Hepatic stellate cell (primary cell): ENCODE data around the gene GPC6.
A peak's percentile ranks its signal among the peaks of the same experiment; 100 is the strongest.

Source experiments
- DNase-seq: peaks from one replicate; pipeline ENCODE4 v3.0.0; 2011; ENCODE audit warnings: low spot score

GPC6 gene

DNA sequence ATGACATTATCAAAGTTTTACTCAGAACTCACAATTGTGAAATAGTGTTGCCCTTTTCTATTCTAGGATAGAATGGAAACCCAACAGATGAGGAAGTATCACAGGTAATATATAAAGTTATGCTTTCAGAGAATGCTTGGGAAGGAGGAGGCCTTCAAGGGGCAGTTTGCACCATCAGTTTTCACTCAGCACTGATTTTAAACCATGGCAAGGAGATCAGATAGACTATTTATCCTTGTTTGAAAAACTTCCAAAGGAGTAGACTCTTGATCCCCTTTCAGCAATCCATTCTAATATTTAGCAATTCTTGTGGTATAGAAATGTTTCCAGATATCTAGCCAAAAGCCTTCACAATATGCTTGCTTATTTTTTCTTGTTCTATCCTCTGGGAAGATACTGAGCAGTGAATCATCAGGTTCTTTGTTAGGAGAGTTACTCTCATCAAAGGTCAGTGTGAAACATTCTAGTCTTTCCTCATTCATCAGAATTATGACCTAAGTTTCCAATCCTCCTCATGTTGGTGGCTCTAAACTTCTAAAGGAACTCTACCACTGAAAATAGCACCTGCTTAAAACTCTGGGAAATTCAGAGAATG lies 3.8 kb downstream of the GPC6 start:
- DNase-seq, result peak; percentile 12

DNA sequence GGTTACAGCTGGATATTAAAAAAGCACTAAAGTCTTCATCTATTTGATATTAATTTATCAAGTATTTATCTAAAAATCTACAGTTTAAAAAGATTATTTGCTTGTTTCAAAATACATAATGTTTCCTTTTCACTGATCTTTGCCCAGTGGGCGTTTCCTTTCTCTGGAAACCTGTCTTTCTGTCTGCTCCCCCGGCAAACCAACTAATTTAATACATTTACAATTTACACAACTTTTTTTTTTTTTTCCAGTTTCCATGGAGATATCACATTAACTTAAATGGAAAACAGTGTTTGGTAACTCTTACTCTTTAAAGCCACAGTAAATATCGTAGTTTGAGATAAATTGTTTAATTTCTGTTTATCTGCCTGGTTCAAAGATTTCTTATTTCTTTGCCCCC lies 5.3 kb downstream of the GPC6 start:
- no peak for DNase-seq

GRCh38 chr13:93233997-93234416 lies 7.4 kb downstream of the GPC6 start:
- DNase-seq, result no peak

DNA sequence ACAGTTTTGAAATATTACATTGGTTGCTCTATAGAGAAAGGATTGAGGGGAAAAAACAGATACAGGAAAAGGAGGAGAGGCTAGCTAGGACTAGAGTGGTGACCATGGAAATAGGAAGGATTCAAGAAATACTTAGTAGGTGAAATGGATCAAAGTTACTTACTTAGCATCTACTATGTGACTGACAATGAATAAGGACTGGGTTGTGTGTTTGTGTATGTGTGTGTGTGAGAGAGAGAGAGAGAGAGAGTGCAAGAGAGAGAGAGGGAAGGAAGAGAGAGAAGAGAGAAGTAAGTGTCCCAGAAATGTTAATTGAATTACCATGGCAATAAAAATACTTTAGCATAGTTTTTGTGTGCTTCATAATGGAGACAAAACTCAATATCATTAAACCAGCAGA lies 7.9 kb downstream of the GPC6 start:
- no peak for DNase-seq

- no peak for DNase-seq
These were observed 8.8 kb downstream of the GPC6 start for GRCh38 chr13:93235258-93236015.

DNA sequence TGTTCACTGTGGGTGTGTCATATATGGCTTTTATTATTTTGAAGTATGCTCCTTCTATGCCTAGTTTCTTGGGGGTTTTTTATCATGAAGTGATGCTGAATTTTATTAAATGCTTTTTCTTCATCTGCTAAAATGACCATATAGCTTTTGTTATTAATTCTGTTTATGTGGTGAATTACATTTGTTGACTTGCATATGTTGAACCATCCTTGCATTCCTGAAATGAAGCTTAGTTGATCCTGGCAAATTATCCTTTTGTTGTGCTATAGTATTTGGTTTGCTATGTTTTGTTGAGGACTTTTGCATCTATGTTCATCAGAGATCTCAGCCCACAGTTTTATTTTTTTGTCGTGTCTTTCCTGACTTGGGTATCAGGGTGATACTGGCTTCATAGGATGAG lies 12.1 kb downstream of the GPC6 start:
- no peak for DNase-seq

DNA sequence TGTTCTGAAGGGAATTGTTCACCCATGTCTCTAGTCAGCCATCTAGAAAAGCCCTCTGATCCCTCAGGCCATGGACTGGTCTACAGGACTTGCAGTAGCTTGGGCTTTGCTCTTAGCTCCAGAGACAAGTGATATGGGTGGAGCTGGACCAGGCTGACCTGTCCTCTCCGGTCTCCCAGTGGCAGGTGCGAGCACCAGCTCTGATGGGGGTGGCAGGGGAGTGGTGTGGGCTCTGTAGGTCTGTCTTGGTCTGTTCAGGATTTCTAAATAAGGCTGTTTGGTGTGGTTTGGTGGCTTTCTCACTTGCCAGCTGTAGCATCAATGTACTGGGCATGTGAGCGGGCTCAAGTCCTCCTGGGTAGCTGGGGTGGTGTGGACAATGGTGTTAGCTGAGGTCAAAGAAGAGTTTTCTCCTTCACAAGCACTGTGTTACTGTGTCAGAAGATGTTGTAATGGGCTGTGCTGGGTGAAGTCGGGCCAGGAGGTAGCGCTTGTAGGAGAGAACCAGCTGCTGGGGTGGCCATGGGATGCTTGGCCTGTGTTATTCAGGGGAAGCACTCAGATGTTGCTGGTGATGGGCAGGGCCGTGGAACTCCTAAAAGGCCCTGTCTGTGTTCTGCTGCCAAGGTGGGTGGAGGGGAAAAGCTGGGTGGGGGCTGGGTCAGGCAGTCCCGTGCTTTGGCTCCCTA lies 16.9 kb downstream of the GPC6 start:
- no peak for DNase-seq

DNA sequence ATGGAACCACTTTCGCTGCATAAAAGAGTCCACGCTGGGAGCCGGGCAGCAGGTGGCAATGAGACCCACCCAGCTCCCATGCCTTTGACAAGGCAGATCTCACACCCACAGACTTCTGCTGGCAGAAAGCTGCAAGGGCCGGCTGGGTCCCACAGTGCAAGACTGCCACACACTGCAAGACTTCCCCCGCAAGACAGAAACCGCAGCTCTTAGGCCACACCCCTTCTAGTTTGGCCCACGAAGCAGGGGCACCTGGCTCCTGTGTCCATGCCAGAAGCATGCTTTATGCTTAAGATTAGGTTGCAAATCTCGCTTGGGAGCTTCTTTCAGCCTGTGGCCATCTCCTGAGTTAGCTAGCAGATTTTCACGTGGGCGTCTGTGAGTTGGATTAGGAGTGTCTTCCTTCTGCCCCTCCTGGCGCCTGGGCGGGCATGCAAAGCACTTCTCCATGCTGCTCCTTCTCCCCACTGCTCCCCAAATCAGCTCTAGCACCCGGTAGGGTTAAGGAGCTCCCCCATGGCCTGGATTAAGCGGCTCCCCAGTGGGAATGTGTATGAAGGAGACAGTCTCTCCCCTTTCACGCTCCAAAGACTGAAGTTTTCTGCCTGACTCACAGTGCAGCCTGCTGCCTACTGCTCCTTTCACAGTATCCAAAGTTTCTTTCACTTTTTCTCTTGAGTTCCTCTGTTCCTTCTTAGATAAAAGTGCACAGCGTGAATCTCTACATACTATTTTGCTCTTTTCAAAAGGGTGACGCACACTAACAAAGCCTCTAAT lies 17.7 kb downstream of the GPC6 start:
- peak; percentile 34 for DNase-seq

- DNase-seq, result no peak
These were observed 18.3 kb downstream of the GPC6 start for GRCh38 chr13:93244918-93245280.

DNA sequence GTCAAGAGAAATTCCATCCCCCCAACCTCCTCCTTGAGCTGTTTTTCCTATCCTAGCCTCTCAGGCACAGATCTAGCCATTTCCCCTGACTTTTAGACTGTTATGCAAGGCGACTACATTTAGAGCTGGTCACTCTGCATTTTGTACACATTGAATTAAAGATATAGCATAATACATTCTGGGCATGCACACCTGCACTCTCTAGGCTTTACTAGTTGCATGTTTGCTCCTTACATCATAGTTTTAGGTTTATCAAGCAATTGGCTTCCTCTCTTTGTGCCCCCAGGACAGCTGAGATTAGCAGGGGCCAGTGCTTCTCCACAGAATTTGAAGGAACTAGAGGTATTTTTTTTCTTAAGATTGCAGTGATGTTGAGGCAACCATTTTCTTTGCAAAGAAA lies 19.5 kb downstream of the GPC6 start:
- DNase-seq, result no peak

- no peak for DNase-seq
These were observed 22.0 kb downstream of the GPC6 start for GRCh38 chr13:93248627-93249047.

- peak; percentile 30 for DNase-seq
These were observed 23.0 kb downstream of the GPC6 start for GRCh38 chr13:93249364-93250306.

DNA sequence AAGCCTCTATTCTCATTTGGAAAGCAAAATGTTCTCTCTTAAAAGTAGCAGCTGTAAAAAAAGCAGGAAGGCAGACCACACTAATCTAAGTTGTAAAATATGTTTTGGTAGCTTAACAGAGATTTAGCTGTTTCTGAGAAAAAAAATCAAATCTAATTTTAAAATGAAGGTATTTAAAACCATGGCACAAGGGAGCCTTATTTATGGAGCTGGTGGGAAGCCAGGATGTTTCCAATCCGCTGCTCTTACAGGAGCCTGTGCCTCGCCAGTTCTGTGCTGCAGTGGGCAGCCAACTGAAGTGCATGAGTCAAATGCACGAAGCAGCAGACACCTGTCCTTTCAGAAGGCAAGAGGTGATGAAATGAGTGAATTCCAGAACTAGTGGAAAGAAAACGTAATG lies 28.2 kb downstream of the GPC6 start:
- DNase-seq, result no peak

DNA sequence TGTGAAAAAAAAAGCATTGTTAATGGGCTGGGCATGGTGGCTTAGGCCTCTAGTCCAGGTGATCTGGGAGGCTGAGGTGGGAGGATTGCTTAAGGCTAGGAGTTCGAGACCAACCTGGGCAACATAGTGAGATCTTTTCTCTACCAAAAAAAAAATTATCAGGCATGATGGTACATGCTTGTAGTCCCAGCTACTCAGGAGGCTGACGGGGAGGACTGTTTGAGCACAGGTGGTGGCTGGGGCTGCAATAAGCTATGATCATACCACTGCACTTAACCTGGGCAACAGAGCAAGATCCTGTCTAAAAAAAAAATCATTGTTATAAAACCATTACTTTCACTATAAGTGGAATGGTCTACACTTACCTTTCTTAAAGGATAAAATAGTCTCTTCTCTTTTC lies 30.4 kb downstream of the GPC6 start:
- no peak for DNase-seq

DNA sequence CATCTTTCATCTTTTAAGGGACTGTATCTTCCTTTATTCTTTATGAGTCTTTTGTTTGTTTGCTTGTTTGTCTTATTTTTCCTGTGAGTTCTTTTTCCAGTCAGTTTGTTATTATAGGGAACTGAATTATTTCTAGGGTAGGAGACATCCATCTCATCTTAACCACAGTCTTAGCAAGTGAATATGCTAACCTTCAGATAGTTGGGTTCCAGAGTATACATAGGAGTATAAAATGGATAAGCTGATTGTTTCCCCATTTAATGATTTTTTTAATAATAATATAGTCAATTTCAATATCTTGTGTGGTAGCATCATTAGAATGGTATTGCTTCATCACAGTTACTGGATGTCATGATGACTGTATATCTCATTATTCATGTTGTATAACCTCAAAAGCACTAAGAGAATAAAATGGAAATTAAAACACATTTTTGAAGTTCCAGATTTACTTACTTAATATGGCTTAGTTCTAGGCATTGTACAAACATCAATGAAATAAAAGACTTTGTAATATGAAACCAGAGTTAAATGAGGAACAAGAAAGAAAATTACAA lies 33.0 kb downstream of the GPC6 start:
- DNase-seq, result no peak

DNA sequence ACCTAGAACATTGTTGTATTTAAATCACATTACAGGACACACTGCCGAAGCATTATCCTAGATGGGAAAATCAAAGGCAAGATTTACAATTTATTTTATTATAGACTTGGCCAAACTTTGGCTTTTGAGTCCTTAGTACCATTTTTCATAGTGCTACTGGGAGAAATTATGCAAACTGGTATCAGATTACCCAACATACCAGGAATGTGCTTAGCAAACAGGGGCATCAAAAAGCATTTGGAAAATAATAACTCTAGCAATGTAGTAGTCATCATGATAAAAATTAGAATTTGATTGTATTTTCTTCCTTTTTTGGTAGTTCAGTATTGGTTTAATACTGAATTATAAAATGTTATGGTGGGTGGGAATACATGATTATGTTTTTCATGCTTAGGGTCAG lies 34.0 kb downstream of the GPC6 start:
- DNase-seq, result no peak

DNA sequence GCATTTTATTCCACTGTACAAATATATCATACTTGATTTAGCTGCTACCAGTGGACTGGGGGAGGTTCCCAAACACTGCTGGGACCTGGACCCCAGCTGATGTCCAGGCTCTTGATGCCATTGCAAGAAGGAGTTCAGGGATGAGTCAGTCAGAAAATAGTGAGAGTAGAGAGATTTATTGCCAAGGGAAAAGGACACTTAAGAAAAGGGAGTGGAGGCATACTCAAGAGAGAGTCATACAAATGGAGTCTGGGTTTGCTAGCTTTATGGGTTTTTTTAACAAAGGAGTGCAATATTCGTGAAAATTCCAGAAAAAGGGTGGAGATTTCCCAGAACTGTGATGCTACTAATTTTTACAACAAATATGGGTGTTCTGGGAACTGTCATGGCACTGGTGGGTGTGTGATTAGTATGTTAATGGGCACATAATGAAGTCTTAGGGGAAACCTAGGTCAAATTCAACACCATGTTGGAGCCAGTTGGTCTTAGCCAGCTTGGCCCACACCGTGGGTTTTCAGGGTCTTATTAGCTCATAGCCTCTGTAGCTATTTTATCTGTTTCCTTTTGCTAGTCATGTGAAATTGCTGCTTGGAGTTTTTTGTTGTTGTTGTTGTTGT lies 36.2 kb downstream of the GPC6 start:
- peak; percentile 17 for DNase-seq

GRCh38 chr13:93264876-93265275 lies 38.3 kb downstream of the GPC6 start:
- DNase-seq, result no peak

DNA sequence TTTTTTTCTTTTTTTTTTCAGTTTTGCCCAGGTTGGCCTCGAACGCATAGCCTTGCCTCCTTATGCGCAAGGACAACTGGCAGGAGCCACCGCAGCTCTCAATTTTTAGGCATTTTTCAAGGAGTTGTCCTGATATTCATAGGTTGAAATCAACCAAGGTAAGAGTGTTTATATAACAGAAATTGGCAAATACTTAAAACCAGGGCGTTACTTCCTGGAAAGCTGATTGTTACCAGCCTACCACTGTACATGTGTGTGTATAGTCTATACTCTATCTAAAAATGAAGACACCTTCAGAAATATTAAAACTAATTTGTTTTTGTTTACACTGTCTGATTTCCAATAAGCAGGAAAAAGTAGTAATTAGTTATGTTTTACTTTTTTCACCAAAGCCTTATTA lies 39.2 kb downstream of the GPC6 start:
- no peak for DNase-seq

DNA sequence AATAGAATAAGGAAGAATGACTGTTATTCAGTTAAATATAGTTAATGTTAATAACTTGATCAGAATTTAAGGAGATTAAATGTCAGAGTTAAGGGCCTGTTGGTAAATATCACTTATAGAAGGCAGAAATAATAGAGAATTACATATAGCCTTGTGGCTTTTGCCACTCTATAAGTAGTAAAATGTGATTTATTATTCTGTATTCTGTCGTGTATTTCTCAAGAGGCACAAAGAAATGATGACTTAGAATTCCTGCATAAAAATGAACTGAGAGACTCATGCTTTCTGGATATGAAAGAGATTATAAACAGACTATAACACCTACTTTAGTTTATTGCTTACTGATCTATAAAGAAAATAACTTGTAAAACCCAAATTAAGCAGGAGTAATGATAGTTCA lies 40.1 kb downstream of the GPC6 start:
- DNase-seq, result no peak
